HUES48 (cell line): ENCODE data around the gene TMC6.

Experiments used
- H3K27ac ChIP-seq: one replicate; pipeline ENCODE4 v1.7.0; 2013; ENCODE audit warnings: low read depth, low read length, inconsistent platforms
- H3K27me3 ChIP-seq: 2 replicates; pipeline ENCODE4 v1.6.1; 2013; ENCODE audit warnings: mild to moderate bottlenecking, low read length; ENCODE audit not compliant: control insufficient read depth, insufficient read depth
- H3K36me3 ChIP-seq: 2 replicates; pipeline ENCODE4 v1.6.1; 2013; ENCODE audit warnings: low read length; ENCODE audit not compliant: control insufficient read depth, insufficient read depth
- H3K4me1 ChIP-seq: 2 replicates; pipeline ENCODE4 v1.6.1; 2013; ENCODE audit warnings: mild to moderate bottlenecking, low read length; ENCODE audit not compliant: control insufficient read depth, insufficient read depth
- H3K4me3 ChIP-seq: 2 replicates; pipeline ENCODE4 v1.5.1; 2013; ENCODE audit warnings: mild to moderate bottlenecking, low read depth, low read length
- H3K9ac ChIP-seq: 2 replicates; pipeline ENCODE4 v1.6.1; 2013; ENCODE audit warnings: mild to moderate bottlenecking, low read depth, low read length, moderate library complexity
- H3K9me3 ChIP-seq: 2 replicates; pipeline ENCODE4 v1.6.1; 2013; ENCODE audit warnings: low read length; ENCODE audit not compliant: control insufficient read depth, insufficient read depth

TMC6 gene

DNA sequence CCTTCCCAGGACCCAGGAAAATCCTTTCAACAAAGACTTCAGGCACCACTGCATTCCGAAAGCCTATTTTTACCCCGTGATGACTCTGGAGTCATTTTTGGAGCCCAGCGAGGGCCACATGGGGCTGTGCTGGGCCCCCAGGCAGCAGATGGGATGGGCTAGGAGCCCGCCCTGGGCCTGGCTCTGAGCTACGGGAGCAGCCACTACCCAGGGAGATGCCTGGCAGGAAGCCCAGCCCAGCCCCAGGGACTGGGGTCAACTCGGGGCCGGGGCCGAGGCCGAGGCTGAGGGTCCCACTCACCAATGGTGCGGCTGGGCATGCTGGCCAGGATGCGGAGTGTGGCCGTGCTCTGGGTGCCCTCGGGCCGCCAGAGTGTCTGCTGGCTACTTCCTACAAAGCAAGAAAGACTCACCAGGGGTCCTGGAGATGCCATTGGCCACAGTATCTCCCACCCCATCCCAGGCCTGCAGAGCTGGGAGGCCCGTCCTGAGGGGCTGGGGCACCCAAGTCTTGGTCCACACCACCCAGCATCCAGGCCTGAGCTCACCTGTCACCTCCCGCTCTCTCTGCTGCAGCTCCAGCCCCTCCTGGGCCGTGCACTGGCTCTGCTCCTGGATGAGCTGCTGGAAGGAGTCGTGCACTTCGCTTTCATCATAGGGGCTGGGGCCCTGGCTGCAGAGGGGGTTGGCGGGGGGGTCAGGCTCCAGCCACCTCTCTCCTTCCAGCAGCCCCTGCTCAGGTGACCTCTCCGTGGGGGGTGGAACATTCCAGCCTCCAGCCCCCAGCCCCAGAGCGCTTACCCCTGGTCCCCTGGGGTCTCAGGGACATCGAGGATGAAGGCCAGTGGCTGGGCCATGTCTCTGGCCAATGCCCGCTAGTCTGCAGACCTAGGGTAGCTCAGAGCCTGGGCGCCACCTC lies 2.3 kb downstream of the TMC6 start:
- H3K4me1 ChIP-seq: peaks cover 21% of the 10 kb centered on the region
- H3K4me3 ChIP-seq: no peak overlapping the region

DNA sequence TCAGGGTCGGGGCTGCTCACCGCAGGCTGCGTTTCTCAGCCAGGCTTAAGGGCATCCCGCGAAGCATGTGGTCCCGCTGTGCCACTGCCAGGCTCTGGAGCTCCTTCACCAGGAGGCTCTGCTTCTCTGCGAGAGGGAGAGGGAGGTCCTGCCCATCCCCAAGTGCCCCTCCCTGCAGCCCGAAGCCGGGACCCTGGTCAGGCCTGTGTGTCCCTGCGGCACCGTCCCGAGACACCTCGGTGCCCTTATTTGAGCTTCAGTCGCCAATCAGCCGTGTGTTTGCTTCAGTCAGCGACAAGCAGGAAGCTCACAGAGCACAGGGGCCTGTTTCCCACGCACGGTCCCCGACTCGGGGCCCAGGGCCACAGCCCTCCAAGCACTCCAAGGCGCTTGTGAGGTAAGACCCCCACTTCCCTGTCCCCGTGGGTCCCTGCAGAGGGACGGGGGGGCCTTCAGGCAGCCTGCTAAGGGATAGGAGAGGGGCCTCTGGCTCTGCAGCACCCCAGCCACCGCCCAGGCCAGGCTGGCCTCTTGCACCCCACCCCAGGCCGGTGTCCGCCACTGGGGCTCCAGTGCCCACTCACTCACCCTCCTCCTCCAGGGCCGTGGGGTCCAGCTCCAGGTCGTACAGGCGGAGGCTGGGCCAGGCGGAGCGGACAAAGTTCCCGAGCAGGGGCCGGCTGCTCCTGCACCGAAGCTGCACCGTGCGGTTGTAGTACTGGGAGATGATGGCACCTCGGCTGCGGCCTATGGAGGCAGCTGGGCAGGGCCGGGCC lies 3.2 kb downstream of the TMC6 start:
- Histone ChIP-seq H3K27ac (no peak overlapping the region), H3K9ac (no peak overlapping the region), H3K4me3 (no peak overlapping the region)

More for the DNA sequence above, 2.3 kb downstream of the TMC6 start:
- peaks cover 10% of the 10 kb centered on the region; the same call in 1 of the 2 replicates for H3K27me3 ChIP-seq
- peaks cover 23% of the 10 kb centered on the region for H3K36me3 ChIP-seq
- H3K9ac ChIP-seq: no peak overlapping the region
- no peaks in the 10 kb centered on the region for H3K9me3 ChIP-seq
- H3K27ac ChIP-seq: no peak overlapping the region

DNA sequence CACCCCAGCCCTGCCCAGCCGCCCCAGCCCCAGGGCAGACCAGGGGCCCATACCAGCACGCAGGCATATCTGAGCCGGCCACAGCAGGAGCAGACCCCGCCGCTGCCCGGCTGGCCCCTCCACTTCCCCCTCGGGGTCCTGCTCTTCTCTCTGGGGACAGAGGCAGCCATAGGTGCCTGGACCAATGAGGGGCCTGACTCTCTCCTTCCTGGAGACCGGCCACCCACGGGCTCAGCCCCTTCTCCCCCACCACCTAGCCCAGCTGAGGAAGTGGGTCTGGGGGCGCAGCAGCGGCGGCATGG lies 3.8 kb downstream of the TMC6 start:
- H3K27ac ChIP-seq: no peak overlapping the region
- H3K36me3 ChIP-seq: peaks cover 28% of the 10 kb centered on the region
- no peak overlapping the region for H3K4me3 ChIP-seq
- peaks cover 15% of the 10 kb centered on the region for H3K4me1 ChIP-seq
- no peaks in the 10 kb centered on the region for H3K27me3 ChIP-seq
- H3K9ac ChIP-seq: no peak overlapping the region
- H3K9me3 ChIP-seq: no peaks in the 10 kb centered on the region

More for the DNA sequence above, 3.2 kb downstream of the TMC6 start:
- 0 out of 2 replicates have a peak, but pooled peaks cover under 1% of the 10 kb centered on the region for H3K27me3 ChIP-seq
- no peaks in the 10 kb centered on the region for H3K9me3 ChIP-seq
- H3K36me3 ChIP-seq: peaks cover 28% of the 10 kb centered on the region
- peaks cover 16% of the 10 kb centered on the region for H3K4me1 ChIP-seq

DNA sequence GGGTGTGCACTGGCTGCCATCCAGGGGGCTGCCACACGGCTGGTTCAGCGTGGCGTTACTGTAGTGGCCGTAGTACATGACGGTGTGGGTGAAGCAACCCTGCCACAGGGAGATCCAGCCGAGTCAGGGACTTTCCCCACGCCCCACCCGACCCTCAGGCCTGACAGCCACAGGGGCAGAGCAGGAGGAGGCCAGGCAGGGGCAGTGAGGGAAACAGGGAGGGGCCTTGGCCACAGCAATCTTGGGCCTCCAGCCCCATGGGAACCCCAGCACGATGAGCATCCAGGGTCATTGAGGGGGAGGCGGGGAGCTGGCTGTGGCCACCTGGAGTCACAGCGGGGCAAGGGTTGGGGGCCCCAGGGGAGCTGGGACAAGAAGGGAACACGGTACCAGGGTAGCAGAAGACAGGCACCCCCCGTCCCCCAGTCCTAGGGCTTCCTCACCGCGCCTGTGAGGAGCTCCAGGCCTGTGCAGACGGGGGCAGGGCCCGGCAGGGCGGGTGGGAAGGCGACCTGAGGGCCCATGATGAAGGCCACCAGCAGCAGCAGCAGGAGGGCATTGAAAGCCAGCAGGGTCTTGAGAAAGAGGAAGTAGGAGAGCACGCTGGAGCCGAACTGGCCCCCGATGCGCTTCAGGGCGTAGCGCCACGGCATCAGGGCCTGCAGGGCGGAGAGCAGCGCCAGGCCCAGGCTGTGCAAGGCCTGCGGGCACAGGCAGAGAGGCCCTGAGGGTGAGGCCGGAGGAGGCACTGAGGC lies 4.3 kb downstream of the TMC6 start:
- Histone ChIP-seq H3K27ac (no peak overlapping the region), H3K27me3 (no peaks in the 10 kb centered on the region), H3K9me3 (no peaks in the 10 kb centered on the region), H3K9ac (no peak overlapping the region), H3K4me3 (no peak overlapping the region), H3K36me3 (peaks cover 28% of the 10 kb centered on the region), H3K4me1 (peaks cover 12% of the 10 kb centered on the region)

DNA sequence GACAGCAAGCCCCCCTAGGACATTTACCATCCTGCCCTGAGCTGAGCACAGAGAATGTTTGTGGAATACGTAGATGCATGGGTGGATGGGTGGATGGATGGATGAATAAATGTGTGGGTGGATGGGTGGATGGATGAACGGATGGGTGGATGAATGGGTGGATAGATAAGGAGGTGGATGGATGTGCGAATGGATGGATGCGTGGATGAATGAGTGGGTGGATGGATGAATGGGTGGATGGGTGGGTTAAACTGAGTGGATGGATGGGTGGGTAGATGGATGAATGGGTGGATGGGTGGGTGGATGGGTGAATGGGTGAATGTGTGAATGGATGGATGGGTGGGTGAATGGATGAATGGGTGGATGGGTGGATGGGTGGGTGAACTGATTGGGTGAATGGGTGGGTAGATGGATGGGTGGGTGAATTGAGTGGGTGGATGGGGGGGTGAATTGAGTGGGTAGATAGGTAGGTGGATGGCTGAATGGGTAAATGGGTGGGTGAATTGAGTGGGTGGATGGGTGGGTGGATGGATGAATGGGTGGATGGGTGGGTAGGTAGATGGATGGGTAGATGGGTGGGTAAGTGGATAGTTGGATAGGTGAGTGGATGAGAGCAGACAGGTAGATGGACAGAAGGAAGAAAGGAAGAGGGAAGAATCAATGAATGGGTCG lies 5.2 kb downstream of the TMC6 start:
- Histone ChIP-seq H3K9ac (no peak overlapping the region), H3K27ac (no peak overlapping the region), H3K4me3 (no peak overlapping the region), H3K27me3 (no peaks in the 10 kb centered on the region), H3K4me1 (peaks cover 9% of the 10 kb centered on the region), H3K36me3 (peaks cover 31% of the 10 kb centered on the region), H3K9me3 (no peaks in the 10 kb centered on the region)

DNA sequence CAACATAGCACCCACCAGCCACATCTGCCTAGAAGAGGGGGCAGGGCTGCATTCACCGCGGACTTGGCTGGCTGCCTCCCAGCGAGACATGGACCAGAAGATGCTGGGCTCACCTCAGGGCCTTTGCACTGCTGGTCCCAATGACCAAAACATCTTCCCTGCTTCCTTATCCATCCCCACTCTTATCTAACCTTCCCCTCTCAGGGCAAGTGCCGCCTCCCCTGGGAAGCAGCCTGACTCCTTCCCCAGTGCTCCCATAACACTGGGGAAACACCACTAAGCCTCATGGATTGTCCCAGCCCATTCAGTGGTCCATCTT lies 5.7 kb downstream of the TMC6 start:
- no peak overlapping the region for H3K27ac ChIP-seq
- no peaks in the 10 kb centered on the region for H3K27me3 ChIP-seq
- H3K9ac ChIP-seq: no peak overlapping the region
- H3K36me3 ChIP-seq: peaks cover 31% of the 10 kb centered on the region
- H3K4me1 ChIP-seq: peaks cover 9% of the 10 kb centered on the region
- no peak overlapping the region for H3K4me3 ChIP-seq
- no peaks in the 10 kb centered on the region for H3K9me3 ChIP-seq

DNA sequence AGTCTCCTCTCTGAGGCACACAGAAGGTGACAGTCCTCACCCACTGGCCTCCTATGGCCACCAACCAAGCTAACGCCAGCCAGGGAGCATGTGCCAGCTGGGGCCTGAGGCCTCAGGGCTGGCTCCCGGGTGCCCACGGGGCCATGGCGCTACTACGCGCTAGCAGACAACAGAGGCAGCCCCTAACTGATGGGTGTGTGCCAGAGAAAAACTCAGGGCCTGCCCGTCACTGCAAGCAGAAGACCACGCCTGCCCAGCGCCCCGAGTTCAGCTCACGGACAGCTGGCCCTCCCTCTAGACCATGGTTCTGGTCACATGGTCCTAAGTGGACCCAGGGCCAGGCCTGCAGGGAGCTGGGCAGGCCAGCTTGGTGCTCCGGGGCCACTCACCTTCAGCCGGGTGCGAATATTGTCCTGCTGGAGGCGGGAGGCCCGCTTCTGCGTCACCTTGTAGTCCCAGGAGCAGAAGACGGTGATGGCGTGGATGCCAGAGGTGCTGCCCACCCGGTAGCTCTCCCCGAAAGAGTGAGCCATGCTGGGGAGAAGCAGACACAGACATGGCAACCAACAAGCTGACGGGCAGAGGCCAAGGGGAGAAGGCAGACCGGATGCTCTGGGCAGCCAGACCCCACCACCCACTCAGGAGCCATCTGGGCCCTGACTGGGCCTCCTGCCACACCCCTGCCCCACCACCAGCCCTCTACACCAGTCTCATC lies 6.2 kb downstream of the TMC6 start:
- H3K9ac ChIP-seq: no peak overlapping the region
- H3K4me1 ChIP-seq: peaks cover 8% of the 10 kb centered on the region
- H3K36me3 ChIP-seq: peaks cover 31% of the 10 kb centered on the region
- no peak overlapping the region for H3K4me3 ChIP-seq
- H3K27me3 ChIP-seq: no peaks in the 10 kb centered on the region
- H3K9me3 ChIP-seq: no peaks in the 10 kb centered on the region
- H3K27ac ChIP-seq: no peak overlapping the region

DNA sequence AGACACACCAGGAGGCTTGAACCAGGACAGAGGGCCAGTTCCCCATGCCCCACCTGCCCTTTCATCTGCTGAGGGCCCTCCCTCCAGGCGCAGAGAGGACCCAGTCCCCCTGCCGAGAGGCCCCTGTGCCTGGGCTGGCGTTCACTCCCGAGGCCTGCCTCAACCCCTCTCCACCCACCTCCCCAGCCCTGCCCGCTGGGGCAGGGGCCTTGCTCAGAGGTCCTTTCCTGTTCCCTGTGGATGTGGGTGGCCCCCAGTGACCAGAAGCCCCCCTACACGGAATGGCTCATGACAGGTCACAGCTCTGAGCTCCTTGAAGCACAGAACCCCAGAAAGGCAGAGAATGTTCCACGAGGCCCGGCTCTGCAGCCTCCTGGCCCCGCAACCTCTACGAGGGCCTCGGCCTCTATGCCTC lies 6.7 kb downstream of the TMC6 start:
- no peaks in the 10 kb centered on the region for H3K27me3 ChIP-seq
- no peak overlapping the region for H3K9ac ChIP-seq
- no peak overlapping the region for H3K4me3 ChIP-seq
- H3K36me3 ChIP-seq: peaks cover 31% of the 10 kb centered on the region
- no peak overlapping the region for H3K27ac ChIP-seq
- 0 out of 2 replicates have a peak, but pooled peaks cover 2% of the 10 kb centered on the region for H3K4me1 ChIP-seq
- no peaks in the 10 kb centered on the region for H3K9me3 ChIP-seq

DNA sequence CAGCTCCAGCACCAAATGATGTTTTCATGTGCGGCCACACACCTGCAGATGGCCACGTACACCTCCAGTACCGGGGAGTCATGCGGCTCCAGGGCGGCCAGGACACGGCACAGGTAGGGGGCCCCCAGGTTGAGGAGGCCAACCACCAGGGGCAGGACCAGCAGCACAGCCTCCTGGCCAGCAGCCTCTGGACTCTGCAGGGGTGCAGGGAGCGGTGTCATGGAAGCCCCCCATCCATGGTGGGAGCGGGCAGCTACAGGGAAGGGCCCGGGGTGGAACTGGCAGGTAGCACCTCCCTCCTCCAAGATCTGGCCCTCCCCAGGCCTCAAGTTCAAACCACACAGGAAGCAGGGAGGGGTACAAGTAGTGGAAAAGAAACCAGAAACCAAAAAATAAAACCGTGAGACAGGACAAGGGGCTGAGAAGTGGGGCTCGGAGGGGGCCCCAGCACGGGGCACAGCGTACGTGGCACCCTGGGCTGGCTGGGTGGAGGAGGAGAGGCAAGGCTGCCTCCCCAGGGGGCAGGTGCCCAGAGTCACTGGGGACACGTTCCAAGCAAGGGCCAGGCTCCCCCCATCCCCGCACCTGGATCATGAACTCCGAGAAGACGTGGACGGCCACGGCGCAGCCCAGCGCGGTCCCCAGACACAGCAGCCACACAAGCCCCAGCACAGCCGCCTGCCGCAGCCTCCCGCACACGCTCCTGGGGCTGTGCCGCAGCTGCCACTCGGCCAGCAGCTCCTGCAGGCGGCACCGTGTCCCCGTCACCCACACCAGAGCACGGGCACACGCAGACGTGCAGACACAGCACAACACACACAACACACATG lies 7.4 kb downstream of the TMC6 start:
- peaks cover 31% of the 10 kb centered on the region for H3K36me3 ChIP-seq
- H3K27me3 ChIP-seq: no peaks in the 10 kb centered on the region
- H3K4me1 ChIP-seq: no peaks in the 10 kb centered on the region
- H3K27ac ChIP-seq: no peak overlapping the region
- H3K4me3 ChIP-seq: no peak overlapping the region
- H3K9ac ChIP-seq: no peak overlapping the region
- no peaks in the 10 kb centered on the region for H3K9me3 ChIP-seq
